GM21576 (cell line): ENCODE measurements around the gene MDM4.
A peak's percentile ranks its signal among the peaks of the same experiment; 100 is the strongest.

Experiments used
- ATAC-seq: cut with Tn5 transposase; IDR thresholded peaks from one replicate; pipeline ENCODE4 v1.9.1; 2021; ENCODE audit warnings: mild to moderate bottlenecking, moderate library complexity; ENCODE audit not compliant: unreplicated experiment

The MDM4 gene

GRCh38 chr1:204487256-204487615 is 29.0 kb upstream of the MDM4 start:
- ATAC-seq: no peak

- ATAC-seq: no peak
These were observed 24.6 kb upstream of the MDM4 start for GRCh38 chr1:204491655-204492054.

DNA sequence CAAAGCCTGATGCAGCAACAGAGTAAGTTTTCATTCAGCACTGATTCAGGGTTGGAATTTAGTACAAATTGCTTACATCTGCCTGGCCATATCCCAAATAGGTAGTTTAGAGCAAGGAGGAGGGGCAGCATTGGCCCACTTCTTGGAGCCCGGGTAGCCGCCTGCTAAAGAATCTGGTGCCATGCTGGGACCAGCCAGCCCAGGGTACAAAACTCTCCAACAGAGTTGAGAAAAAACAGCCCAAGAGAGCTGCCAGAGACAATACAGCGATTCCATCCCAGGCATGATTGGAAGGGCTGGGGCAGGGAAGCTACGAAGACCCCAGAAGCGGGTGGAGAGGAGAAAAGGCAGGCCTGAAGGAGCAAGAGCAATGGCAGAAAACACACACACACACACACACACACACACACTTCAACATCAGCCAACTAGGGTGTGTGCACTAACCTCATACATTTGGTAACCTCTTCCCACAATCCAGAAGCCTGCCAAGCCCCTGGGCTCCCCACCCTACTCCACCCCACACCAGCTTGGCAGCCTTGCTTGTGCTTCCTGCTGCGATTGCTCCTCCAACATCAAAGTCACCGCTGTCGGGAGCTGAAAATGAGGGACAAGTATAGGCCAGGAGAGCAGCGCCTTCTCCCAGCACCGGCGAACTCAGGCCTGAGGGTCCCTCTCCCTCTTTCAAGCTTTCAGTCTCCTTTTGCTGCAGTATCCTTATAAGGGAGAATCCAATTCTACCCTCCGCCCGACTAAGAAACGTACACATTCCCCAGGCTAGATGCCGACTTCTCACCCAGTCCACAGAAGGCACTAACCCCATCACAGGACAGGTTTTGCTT is 22.8 kb upstream of the MDM4 start:
- no peak for ATAC-seq

DNA sequence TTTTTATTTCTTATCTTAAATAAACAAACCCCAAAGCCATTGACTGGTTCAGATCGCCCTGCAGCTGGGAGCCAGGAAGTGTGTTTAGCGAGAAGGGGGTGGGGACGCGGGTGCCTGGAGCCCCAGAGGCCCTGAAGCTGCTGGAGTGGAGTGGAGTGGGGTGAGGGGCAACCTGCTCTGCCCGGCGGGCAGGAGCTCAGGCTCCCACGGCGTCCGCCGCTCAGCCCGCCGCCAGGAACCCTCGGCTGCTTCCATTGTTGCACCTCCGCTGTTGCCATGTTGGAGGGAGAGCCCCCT is 22.3 kb upstream of the MDM4 start:
- peak; percentile 34 for ATAC-seq

- peak; percentile 57 for ATAC-seq
These were observed 21.7 kb upstream of the MDM4 start, which contains the start of gene PIK3C2B for GRCh38 chr1:204494281-204495077. Gene PIK3C2B, minus strand, starts transcription at chr1:204494805. Its CDS starts 25,003 bp downstream, at chr1:204469802.

GRCh38 chr1:204495078-204495753 is 21.0 kb upstream of the MDM4 start:
- peak; percentile 33 for ATAC-seq

DNA sequence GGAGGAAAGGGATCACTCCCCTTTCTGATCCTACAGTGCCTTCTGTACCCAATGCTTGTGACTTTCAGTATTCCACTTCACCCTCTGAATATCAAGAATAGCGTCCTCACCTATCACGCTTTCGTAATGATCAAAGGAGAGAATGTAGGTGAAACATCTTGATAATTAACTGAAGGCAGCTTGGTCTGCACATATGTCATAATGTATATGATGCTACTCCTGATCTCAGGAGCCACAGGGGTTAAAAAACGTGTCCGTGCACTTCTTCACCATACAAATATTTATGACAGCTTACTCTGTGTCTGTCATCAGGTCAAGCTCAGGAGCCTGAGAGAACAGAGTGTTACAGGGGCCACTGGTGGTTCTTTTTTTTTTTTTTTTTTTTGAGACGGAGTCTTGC is 20.4 kb upstream of the MDM4 start:
- ATAC-seq: no peak

DNA sequence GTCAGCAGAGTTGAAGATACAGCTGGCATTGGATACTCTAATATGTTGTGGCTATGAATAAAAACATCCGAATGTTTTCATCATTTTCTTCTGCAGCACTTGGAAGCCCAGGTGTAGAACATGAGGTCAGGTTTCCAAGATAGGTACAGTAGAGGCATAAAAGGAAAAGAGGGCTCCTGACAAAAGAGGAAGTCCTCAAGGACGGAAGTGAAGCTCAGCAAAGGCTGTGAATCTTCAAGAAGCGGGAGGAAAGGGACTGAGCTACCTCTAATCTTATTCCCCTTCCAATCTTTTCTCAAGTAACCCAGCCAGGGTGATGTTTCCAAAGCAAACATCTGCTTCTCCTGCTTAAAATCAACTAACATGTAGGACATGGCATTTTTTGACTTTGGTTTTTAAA is 17.2 kb upstream of the MDM4 start:
- no peak for ATAC-seq

DNA sequence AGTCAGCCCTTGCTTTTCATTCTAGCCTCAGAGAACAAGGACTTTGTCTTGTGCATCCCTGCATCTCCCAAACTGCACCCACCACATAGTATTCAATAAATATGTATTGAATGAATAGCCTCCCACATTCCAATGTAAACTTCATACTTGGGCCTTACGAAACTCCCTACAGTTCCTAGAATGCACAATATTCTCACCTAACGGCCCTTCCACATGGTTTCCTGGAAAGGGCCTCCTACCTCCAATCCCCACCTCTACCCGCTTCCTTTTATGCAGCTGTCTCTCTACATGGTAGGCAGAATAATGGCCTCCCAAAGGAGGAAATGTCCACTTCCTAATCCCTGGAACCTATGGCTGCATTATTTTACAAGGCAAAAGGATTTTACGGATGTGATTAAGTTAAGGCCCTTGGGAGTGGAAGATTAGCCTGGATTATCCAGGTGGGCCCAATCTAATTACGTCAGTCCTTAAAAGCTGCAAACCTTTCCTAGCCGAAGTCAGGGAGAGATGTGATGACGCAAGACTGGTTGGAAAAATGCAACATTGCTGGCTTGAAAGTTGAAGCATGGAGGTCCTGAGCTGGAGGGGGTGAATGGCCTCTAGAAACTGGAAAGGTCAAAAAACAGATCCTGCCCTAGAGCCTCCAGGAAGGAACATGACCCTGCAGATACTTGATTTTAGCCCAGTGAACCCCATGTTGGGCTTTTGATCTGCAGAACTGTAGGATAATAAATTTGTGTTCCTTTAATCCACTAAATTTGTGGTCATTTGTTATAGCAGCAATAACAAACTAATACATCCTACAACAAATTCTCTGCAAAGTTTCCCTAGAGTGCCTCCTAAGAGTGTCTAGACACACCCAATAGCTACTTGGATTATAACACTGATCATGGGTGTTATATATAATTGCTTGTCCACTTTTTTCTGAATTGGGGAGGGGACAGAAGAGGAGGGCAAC is 16.4 kb upstream of the MDM4 start:
- no peak for ATAC-seq

- no peak for ATAC-seq
These were observed 14.0 kb upstream of the MDM4 start for GRCh38 chr1:204502241-204502640.

DNA sequence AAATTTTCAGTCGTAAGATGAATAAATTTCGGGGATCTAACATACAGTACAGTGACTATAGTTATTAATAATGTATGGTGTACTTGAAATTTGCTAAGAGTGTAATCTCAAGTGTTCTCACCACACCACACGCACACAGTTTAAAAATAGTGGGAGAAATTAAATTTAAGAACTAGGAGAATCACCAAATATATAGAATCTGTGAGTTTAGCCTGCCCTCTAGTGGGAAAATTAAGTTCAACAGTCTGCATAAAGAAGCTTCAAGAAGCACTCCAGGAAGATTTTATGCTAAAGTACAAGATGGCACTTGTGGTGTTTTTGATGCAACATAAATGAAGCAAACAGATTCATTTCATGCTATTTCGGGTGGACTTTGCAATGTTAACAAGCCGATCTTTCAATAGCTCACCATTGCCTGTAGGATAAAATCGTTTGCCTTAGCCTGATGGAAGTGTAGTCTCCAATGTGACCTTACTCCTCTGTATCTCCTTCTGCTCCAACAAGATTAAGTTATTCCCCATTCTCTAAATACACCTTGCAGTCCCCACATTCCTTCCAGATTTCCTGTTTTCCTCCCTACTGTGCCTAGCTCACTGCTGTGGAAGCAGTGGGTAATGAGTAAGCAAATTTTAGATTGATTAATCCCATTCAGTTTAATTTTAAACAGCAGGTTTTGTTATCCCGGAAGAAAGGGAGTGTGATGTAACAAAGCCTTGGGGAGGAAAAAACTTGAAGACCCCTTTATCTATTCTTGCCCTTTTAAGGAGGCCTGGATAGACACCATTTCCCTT is 12.9 kb upstream of the MDM4 start:
- no peak for ATAC-seq

DNA sequence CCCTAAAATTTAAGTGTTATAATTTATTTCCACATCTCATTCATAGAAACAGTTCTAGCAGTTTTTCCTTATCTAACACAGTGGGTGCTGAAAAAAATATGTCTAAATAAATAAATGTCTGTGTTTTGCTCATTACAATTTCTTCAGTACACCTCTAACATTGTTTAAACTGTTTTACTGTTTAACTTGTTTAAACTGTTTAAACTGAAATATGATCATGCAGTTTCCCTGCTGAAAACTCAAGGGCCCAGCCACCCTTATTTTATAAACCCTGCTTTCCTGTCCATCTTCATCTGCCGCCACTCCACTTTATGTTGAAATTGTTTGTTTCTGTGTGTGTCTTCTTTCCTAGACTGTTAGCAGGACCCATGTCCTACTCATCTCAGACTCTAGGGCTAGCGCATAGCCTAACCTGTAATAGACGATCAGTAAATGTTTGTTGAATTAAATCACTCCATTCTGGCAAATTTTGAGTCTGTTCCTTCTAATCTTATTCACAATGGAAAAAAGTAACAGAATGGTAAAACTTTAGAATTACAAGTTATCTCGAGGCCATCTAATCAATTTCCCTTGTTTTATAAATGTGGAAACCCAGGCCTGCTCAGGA is 12.2 kb upstream of the MDM4 start:
- no peak for ATAC-seq

DNA sequence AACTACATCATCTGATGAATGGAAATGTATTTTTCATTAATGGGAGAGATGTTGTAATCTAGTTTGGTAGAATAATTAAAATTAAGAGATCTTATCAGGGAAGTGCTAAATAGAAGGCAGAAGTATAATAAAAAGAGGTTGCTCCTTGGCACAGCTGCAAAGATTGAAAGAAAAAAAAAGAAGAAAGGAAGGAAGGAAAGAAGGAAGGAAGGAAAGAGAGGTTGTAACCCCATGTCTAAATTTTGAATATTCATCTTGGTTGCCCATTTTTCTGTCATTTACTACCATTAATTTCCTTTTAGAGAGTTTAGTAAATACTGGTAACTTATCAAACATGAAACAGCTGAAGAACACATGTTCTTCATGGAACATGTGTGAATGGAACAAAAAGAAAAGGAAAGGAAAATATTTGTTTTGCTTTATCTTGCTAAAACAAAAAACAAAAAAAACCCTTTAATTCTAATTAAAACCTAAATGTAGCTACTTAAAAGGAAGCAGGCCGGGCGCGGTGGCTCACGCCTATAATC is 10.5 kb upstream of the MDM4 start:
- no peak for ATAC-seq

DNA sequence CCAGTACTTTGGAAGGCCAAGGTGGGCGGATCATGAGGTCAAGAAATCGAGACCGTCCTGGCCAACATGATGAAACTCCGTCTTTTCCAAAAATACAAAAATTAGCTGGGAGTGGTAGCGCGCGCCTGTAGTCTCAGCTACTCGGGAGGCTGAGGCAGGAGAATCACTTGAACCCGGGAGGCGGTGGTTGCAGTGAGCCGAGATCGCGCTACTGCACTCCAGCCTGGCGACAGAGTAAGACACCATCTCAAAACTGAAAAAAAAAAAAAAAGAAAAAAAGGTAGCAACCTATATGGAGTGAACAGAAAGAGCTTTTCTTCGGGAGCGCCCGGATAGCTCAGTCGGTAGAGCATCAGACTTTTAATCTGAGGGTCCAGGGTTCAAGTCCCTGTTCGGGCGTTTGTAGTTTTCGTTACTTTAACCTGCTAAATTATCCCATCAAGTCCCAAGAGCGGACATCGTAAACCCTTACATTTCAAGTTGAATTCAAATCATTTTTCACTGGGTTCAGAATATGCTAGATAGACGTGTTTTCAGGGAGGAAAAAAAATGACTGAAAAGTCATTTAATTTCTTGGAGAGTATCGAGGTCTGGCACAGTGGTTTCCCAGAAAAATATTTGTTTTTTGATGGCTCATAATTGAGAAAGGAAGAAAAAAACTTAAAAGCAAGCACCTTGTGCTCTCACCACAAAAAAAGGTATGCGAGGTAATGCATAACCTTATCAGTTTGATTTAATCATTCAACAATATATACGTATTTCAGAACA is 9.8 kb upstream of the MDM4 start:
- peak; percentile 57 for ATAC-seq

GRCh38 chr1:204506969-204507316 is 9.3 kb upstream of the MDM4 start:
- ATAC-seq: peak; percentile 62

DNA sequence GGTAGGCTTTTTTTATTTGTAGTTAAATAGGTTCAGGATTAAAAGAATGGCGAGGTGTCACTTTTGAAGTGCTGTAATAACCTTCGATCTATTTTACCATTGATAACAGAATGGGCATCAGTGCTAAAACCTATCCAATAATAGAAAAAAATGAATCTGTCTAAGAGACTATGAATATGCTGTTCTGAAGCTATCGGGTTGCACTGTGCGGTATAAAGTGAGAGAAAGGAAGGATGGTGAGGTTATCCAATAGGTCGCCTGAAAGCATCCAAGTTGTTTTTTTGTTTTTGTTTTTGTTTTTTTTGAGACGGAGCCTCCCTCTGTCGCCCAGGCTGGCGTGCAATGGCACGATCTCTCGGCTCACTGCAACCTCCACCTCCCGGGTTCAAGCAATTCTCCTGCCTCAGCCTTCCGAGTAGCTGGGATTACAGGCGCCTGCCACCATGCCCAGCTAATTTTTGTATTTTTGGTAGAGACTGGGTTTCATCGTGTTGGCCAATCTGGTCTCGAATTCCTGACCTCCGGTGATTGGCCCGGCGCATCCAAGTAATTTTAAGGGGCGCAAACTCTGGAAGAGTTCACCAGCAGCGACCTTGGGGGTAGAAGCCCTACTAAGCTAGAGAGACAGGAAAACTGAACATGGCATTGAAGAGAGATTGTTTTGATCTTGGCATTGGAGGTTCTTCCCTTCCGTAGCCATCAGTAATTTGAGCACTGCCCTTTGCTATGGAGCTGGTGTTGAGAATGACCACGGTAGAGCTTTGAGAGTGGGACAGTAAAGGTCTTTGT is 8.7 kb upstream of the MDM4 start:
- peak; percentile 8 for ATAC-seq

GRCh38 chr1:204509186-204509635 is 7.0 kb upstream of the MDM4 start:
- ATAC-seq: no peak

GRCh38 chr1:204511366-204511765 is 4.8 kb upstream of the MDM4 start:
- ATAC-seq: no peak
